ENCODE data around the gene PTPRS. TPM values are rescaled to one million over a fixed set of nuclear protein-coding genes. Genes with fewer than 3 reads are reported as not detected.

The PTPRS gene
- polyA plus RNA-seq, 1 donor (not counting 4 experiments of a cell fraction or from before 2014, with no cell fraction given), result 2.5 TPM

DNA sequence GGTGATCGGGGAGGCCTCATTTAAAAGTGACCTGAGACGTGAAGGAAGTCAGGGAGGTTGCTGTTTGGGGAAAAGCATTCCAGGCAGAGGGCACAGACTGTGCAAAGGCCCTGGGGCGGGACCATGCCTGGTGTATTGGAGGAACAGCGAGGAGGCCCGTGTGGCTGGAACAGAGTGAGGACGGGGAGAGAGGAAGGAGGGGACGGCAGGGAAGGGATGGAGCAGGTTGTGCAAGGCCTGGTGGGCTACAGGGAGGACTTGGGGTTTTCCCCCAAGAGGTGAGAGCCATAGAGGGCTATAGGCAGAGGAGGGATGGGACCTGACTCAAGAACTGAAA, 17.2 kb downstream of the PTPRS start:
- Histone ChIP-seq H3K27ac (ENCODE audit: control insufficient read depth, insufficient read depth, low read length) (no peak overlapping the region), H3K9me3 (ENCODE audit: control insufficient read depth, low read depth, low read length) (no peaks in the 10 kb centered on the region), H2AFZ (ENCODE audit: control insufficient read depth, low read length) (no peak overlapping the region), H3K36me3 (ENCODE audit: control insufficient read depth in 2 of 2, extremely low read depth in 1 of 2, insufficient read depth in 2 of 2, low read length in 2 of 2) (no peaks in the 10 kb centered on the region), H3K4me3 (ENCODE audit: control insufficient read depth in 2 of 3, extremely low read depth in 1 of 3, insufficient read depth in 2 of 3, low read depth in 1 of 3, low read length in 3 of 3) (no peak overlapping the region), H3K9ac (ENCODE audit: control insufficient read depth, extremely low read depth, insufficient read depth, low read length) (no peak overlapping the region), H3K79me2 (ENCODE audit: control insufficient read depth, insufficient read depth, low read length) (no peaks in the 10 kb centered on the region), H4K20me1 (ENCODE audit: control insufficient read depth, extremely low read depth, insufficient read depth, low read length) (no peaks in the 10 kb centered on the region), H3K4me2 (ENCODE audit: control insufficient read depth, extremely low read depth, insufficient read depth, low read depth, low read length) (no peak overlapping the region), H3K27me3 (ENCODE audit: control insufficient read depth, extremely low read depth, insufficient read depth, low read length) (peaks cover 19% of the 10 kb centered on the region), H3K4me1 (ENCODE audit: control insufficient read depth, extremely low read depth, insufficient read depth, low read length) (no peaks in the 10 kb centered on the region), H3K9me1 (ENCODE audit: control insufficient read depth, extremely low read depth, insufficient read depth, low read length) (no peaks in the 10 kb centered on the region)
- dilution Hi-C loops (cut with MboI; ENCODE audit: extremely low pct_ligation_motif_present, low sequenced_read_pairs), result no loop called here
- TF ChIP-seq EZH2 (IDR thresholded peaks at IDR 0.05; ENCODE audit: low read length), result no peak
- TF ChIP-seq, protein P1, sequence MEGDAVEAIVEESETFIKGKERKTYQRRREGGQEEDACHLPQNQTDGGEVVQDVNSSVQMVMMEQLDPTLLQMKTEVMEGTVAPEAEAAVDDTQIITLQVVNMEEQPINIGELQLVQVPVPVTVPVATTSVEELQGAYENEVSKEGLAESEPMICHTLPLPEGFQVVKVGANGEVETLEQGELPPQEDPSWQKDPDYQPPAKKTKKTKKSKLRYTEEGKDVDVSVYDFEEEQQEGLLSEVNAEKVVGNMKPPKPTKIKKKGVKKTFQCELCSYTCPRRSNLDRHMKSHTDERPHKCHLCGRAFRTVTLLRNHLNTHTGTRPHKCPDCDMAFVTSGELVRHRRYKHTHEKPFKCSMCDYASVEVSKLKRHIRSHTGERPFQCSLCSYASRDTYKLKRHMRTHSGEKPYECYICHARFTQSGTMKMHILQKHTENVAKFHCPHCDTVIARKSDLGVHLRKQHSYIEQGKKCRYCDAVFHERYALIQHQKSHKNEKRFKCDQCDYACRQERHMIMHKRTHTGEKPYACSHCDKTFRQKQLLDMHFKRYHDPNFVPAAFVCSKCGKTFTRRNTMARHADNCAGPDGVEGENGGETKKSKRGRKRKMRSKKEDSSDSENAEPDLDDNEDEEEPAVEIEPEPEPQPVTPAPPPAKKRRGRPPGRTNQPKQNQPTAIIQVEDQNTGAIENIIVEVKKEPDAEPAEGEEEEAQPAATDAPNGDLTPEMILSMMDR (optimal IDR thresholded peaks at IDR 0.05 in 1 of 3, IDR thresholded peaks at IDR 0.05 in 1 of 3, conservative IDR thresholded peaks at IDR 0.05 in 1 of 3; ENCODE audit: extremely low read depth in 1 of 3, insufficient read depth in 2 of 3, low read length in 3 of 3), result no peak
- DNase-seq (ENCODE audit: low read depth, low spot score) (no peak), FAIRE-seq (no peak)

- Histone ChIP-seq H3K36me3 (ENCODE audit: control insufficient read depth in 2 of 2, extremely low read depth in 1 of 2, insufficient read depth in 2 of 2, low read length in 2 of 2) (no peaks in the 10 kb centered on the region), H4K20me1 (ENCODE audit: control insufficient read depth, extremely low read depth, insufficient read depth, low read length) (no peaks in the 10 kb centered on the region), H3K79me2 (ENCODE audit: control insufficient read depth, insufficient read depth, low read length) (no peaks in the 10 kb centered on the region), H3K9ac (ENCODE audit: control insufficient read depth, extremely low read depth, insufficient read depth, low read length) (no peak overlapping the region), H2AFZ (ENCODE audit: control insufficient read depth, low read length) (no peak overlapping the region), H3K4me1 (ENCODE audit: control insufficient read depth, extremely low read depth, insufficient read depth, low read length) (no peaks in the 10 kb centered on the region), H3K27me3 (ENCODE audit: control insufficient read depth, extremely low read depth, insufficient read depth, low read length) (peaks cover 19% of the 10 kb centered on the region), H3K4me3 (ENCODE audit: control insufficient read depth in 2 of 3, extremely low read depth in 1 of 3, insufficient read depth in 2 of 3, low read depth in 1 of 3, low read length in 3 of 3) (no peak overlapping the region), H3K9me1 (ENCODE audit: control insufficient read depth, extremely low read depth, insufficient read depth, low read length) (no peaks in the 10 kb centered on the region), H3K27ac (ENCODE audit: control insufficient read depth, insufficient read depth, low read length) (no peak overlapping the region), H3K4me2 (ENCODE audit: control insufficient read depth, extremely low read depth, insufficient read depth, low read depth, low read length) (no peak overlapping the region), H3K9me3 (ENCODE audit: control insufficient read depth, low read depth, low read length) (no peaks in the 10 kb centered on the region)
- dilution Hi-C loops (cut with MboI; ENCODE audit: extremely low pct_ligation_motif_present, low sequenced_read_pairs), result no loop called here
- no peak for DNase-seq (ENCODE audit: low read depth, low spot score)
- no peak for FAIRE-seq
- TF ChIP-seq, protein P1 (optimal IDR thresholded peaks at IDR 0.05 in 1 of 3, IDR thresholded peaks at IDR 0.05 in 1 of 3, conservative IDR thresholded peaks at IDR 0.05 in 1 of 3; ENCODE audit: extremely low read depth in 1 of 3, insufficient read depth in 2 of 3, low read length in 3 of 3), result no peak
- TF ChIP-seq EZH2 (IDR thresholded peaks at IDR 0.05; ENCODE audit: low read length), result no peak
Measured at GRCh38 chr19:5321851-5322681, 18.5 kb downstream of the PTPRS start.

Data from keratinocyte (primary cell).